Suppressor macrophage treated with lipopolysaccharide for 4 hours (primary cell): ENCODE results near the gene PRR29.
A peak's percentile ranks its signal among the peaks of the same experiment; 100 is the strongest.

Source experiments
- DNase-seq: peaks from one replicate; pipeline ENCODE4 v3.0.0-alpha.2; 2020

Gene PRR29

GRCh38 chr17:63998050-63998720 lies at the start of gene PRR29:
TSS of gene PRR29 (plus strand) at chr17:63998351. CDS start at chr17:63998365, 14 bp downstream.
- DNase-seq: peak; percentile 75

- no peak for DNase-seq
Measured at GRCh38 chr17:63948521-63948920, 49.6 kb upstream of the PRR29 start.

- no peak for DNase-seq
Measured at GRCh38 chr17:63949576-63950250, 48.4 kb upstream of the PRR29 start.

- DNase-seq: no peak
Measured at GRCh38 chr17:63950940-63951907, 46.9 kb upstream of the PRR29 start.

- no peak for DNase-seq
Measured at GRCh38 chr17:63954402-63955063, 43.6 kb upstream of the PRR29 start.

- DNase-seq: no peak
Measured at GRCh38 chr17:63955232-63955631, 42.9 kb upstream of the PRR29 start.

- DNase-seq: no peak
Measured at GRCh38 chr17:63955791-63956190, 42.4 kb upstream of the PRR29 start.

- DNase-seq: no peak
Measured at GRCh38 chr17:63956296-63956920, 41.7 kb upstream of the PRR29 start.

- no peak for DNase-seq
Measured at GRCh38 chr17:63960006-63960405, 38.1 kb upstream of the PRR29 start.

- DNase-seq: no peak
Measured at GRCh38 chr17:63960430-63960829, 37.7 kb upstream of the PRR29 start.

- peak; percentile 63 for DNase-seq
Measured at GRCh38 chr17:63961355-63962212, 36.6 kb upstream of the PRR29 start.

GRCh38 chr17:63962298-63962744 lies 35.8 kb upstream of the PRR29 start:
- DNase-seq: no peak

GRCh38 chr17:63963123-63963522 lies 35.0 kb upstream of the PRR29 start:
- no peak for DNase-seq

GRCh38 chr17:63966646-63967264 lies 31.4 kb upstream of the PRR29 start:
- no peak for DNase-seq

- DNase-seq: no peak
Measured at GRCh38 chr17:63967953-63968352, 30.2 kb upstream of the PRR29 start.

- no peak for DNase-seq
Measured at GRCh38 chr17:63969278-63969677, 28.9 kb upstream of the PRR29 start.

GRCh38 chr17:63972796-63973195 lies 25.4 kb upstream of the PRR29 start, which contains the start of gene SCN4A:
TSS of gene SCN4A (minus strand) at chr17:63972918. CDS start at chr17:63972841, 77 bp downstream.
- no peak for DNase-seq

GRCh38 chr17:63973247-63973646 lies 24.9 kb upstream of the PRR29 start:
- DNase-seq: no peak

- no peak for DNase-seq
Measured at GRCh38 chr17:63973930-63974593, 24.1 kb upstream of the PRR29 start.

GRCh38 chr17:63974594-63975192 lies 23.5 kb upstream of the PRR29 start:
- no peak for DNase-seq
